Stimulated activated CD4-positive, alpha-beta T cell treated with anti-CD3 and anti-CD28 coated beads, Interleukin-4, amount 100 ng/mL, for 48 hours (primary cell): ENCODE measurements around the gene NTNG1.

Experiments used
- DNase-seq, 2 donors: peaks; one replicate each; pipeline ENCODE4 v3.0.0-alpha.2; 2020; ENCODE audit warnings: low read depth in 2 of 2

Gene NTNG1

GRCh38 chr1:107454791-107455190, 314.0 kb downstream of the NTNG1 start:
- DNase-seq, result no peak

DNA sequence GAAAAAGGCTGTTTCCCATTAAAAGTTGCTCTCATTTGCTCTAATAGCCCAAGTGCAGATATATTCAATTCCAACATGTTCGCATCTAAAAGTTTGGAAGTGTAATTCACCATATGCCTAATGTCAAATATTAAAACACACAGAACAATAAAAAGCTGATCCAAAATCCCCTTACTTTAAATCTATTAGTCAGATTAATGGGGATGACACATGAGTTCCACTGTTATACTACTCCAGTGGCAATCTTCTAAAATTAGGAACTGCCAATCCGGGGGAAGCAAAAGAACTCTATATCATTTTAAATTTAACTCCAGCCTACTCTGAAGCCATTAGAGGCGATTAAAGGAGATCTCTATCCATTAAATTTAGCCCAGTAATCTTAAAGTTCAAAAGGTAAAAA, 317.1 kb downstream of the NTNG1 start:
- DNase-seq, result no peak

GRCh38 chr1:107459204-107459904, 318.5 kb downstream of the NTNG1 start:
- no peak for DNase-seq

GRCh38 chr1:107460035-107460434, 319.2 kb downstream of the NTNG1 start:
- no peak for DNase-seq

DNA sequence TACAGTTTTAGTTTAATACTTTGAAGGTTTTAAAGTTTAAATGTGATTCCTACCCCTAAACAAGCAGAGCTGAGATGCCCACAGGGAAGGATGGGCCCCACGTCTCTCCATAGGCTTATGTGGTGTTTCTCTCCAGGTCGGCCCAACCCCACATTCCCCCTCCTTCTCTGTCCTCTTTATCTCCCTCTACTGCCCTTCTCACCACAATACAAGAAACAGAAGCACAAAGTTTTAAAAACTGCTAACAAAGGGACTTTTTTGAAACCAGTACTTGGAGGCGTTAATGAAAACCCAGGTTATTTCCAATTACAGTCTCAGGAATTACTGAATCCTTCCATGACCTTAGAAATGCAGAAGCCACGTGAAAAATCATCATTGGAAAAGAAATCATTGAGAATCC, 324.0 kb downstream of the NTNG1 start:
- DNase-seq, result no peak

DNA sequence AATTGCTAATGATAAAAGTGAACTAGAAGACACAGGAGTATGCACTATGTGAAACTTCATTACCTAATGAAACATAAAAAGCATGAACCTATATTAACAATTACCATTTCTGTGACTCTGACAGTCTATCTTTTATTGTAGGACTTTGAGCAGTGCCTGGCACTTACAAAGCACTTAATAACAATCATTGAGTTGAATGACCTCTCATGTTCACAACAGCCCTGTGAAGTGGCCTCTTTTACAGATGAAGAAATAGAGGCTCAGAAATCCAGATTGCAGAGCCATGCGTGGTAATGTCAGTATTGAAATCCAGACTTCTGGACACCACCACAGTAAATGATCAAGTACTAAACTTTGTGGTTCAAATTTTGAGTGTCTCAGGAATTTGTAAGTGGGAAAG, 326.4 kb downstream of the NTNG1 start:
- no peak for DNase-seq

- no peak for DNase-seq
Observed at GRCh38 chr1:107467811-107468210, 327.0 kb downstream of the NTNG1 start.

GRCh38 chr1:107473065-107473464, 332.2 kb downstream of the NTNG1 start:
- no peak for DNase-seq

DNA sequence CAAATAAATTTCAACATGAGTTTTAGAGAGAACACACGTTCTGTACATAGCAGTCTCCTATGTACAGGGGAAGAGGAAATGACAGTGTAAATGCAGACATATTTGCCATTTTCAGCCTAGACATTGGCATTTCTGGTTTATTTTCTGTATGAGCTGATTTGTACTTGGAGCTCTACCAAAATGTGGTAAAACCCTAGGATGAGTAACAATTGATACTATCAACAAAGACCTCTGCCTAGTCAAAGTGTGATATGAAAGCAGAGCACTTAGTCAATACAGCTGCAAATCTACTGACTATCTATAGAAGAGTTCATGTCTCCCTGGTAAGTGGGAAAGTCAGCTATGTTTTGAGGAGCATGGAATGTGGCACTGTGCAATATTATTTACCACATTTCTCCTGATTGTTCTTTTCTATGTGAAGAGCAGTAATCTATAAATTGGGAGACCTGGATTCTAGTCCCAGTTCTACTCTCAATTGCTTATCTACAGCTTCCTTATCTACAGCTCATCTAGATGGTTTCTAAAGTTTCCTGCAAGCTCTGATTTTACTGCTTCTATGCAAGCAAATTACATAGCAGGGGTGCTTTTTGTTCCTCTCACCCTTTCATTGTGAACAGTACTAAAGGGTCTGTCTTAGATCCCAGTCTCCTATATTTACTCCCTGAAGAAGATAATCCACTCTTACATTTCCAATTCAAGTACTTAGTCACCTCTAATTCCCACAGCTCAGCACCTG, 334.2 kb downstream of the NTNG1 start:
- DNase-seq, result no peak

DNA sequence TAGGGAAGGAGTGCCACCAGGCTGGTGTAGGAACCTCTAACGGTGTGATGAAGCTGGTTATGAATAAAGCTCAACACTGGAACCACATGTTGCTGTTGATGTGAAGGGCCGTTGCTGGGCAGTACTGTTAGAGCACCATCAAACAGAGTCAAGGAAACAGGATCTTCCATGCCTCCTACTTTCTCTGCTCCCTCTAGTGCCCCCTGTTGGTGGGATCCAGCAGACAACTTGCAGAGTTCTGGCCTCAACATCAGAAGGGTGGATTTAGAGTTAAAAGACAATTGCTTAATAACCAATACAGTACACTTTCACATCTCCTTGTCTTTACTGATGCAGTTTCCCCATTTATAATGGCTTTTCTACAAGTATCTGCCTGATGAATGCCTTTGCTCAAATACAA, 336.4 kb downstream of the NTNG1 start:
- peak in 1 of 2 donors; percentile 5 for DNase-seq

DNA sequence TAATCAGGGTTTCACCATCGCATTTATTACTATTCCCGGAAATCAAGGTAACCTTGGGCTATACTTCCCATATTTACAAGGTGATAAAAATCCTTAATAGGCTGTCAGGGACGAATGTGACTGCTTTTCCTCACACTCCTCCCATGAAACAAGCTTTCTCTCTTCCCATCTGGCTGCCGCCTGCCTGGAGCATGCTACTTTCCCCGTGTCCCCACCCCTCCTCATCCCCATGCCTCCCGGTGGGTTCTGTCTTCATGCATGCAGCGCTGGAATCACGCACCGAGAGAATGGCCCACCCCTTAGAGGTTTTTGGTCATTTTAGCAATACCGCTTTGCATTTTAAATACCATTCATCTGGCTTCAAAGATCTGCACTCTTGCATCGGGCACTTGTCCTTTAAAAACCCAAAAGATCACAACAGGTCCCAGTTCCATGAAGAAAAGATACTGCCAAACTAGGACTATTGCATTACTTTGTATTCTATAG, 339.1 kb downstream of the NTNG1 start:
- DNase-seq, result no peak

DNA sequence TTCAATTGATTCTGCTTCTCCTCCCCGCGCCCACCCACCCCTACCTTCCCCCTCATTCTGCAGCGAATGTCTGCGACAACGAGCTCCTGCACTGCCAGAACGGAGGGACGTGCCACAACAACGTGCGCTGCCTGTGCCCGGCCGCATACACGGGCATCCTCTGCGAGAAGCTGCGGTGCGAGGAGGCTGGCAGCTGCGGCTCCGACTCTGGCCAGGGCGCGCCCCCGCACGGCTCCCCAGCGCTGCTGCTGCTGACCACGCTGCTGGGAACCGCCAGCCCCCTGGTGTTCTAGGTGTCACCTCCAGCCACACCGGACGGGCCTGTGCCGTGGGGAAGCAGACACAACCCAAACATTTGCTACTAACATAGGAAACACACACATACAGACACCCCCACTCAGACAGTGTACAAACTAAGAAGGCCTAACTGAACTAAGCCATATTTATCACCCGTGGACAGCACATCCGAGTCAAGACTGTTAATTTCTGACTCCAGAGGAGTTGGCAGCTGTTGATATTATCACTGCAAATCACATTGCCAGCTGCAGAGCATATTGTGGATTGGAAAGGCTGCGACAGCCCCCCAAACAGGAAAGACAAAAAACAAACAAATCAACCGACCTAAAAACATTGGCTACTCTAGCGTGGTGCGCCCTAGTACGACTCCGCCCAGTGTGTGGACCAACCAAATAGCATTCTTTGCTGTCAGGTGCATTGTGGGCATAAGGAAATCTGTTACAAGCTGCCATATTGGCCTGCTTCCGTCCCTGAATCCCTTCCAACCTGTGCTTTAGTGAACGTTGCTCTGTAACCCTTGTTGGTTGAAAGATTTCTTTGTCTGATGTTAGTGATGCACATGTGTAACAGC, 339.9 kb downstream of the NTNG1 start:
- no peak for DNase-seq

GRCh38 chr1:107481756-107482384, 341.0 kb downstream of the NTNG1 start:
- no peak for DNase-seq

DNA sequence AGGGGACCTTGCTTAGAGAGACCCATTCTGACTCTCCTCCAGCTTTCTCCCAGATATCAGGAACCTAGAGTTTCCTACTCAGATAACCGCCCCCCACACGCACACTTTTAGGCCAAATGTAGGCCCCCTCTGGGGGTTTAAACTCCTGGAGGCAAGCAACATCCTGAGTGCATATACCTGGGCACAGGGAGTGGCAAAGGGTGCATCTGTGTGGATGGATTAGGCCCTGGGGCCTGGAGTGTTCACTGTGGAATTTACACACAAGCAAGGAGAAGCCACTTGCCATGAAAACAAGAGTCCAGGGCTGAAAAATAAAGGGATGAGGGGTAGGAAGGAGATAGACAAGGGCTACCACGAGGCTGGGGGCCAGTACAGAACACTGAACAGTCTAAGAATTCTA, 343.1 kb downstream of the NTNG1 start:
- no peak for DNase-seq

DNA sequence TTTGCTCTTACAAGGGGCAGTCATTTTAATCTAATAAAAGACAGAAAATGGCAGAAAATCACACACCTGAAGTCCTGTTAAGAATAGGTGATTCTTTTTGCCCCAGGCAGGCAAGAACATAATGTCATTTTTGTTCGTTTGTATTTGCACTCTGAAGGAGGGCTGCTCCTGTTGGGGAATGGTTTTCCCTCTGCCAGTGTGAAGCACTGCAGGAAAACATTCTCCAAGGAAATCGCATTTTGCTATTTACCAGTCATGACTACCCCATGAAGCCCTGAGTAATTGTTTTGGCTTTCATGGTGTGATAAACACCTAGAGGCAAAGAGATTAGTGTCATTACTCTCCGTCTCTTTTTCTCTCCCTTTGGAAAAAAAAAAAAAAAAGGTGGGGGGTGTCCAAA, 345.5 kb downstream of the NTNG1 start:
- no peak for DNase-seq

GRCh38 chr1:107487506-107487905, 346.7 kb downstream of the NTNG1 start:
- DNase-seq, result no peak

DNA sequence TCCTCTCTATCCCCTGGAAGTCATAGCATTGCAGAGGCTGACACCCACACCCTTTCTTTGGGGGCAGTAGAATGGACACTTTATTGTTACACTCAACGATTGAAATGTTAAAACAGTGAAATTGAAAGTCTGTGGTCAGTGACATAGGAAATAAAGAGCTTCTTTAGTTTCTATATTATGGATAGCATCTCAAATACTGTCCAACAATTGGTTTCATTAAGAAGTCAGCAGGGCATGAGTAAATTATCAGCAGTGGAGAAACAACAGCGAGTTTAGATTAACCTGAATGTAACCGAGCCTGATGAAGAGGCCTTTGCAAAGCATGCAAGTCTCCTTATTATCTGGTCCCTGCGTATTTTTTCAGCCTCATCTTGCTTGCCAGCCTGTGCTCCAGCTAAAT, 350.7 kb downstream of the NTNG1 start:
- DNase-seq, result no peak

DNA sequence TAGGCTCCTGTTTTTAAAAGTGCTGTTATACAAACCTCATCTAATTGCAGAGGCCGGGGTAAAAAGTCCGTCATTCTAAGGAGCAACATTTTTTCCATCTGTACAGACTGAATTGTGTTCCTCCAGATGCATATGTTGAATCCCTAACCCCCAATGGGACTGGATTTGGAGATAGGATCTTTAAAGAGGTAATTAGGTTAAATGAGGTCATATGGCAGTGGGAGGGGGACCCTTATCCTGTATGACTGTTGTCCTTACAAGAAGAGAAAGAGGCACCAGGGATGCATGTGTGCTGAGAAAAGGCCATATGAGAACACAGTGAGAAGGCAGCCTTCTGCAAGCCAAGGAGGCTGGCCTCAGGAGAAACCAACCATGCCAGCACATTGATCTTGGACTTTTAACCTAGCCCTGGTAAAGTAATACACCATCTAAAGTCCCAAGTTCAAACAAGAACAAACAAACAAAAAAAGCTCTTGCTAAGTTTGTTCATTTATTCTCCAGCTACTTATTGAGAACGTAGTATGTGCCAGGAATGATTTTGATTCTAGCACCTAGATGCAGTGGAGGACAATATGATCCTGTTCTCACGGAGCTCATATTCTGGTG, 352.4 kb downstream of the NTNG1 start:
- DNase-seq, result no peak

GRCh38 chr1:107494061-107494460, 353.2 kb downstream of the NTNG1 start:
- DNase-seq, result no peak

- DNase-seq, result no peak
Observed at GRCh38 chr1:107496002-107496401, 355.2 kb downstream of the NTNG1 start.

GRCh38 chr1:107499139-107499744, 358.4 kb downstream of the NTNG1 start:
- DNase-seq, result no peak
